Adrenal gland (tissue), 5 donors: ENCODE data around the gene POLG2.

Experiments
- CTCF ChIP-seq, 6 experiments: fragments of 450-650 bp in 4 of 6; fragments of 200-600 bp in 2 of 6; sonication (generic) in 1 of 6; IDR thresholded peaks; 1 replicate in 5 of 6; 2 replicates in 1 of 6; pipeline versions ENCODE4 v1.5.1 to v1.8.0; 2016 to 2021; ENCODE audit warnings: antibody characterized with exemption in 6 of 6, mild to moderate bottlenecking in 2 of 6, moderate library complexity in 1 of 6
- POLR2A ChIP-seq, 2 donors: fragments of 450-650 bp; IDR thresholded peaks; one replicate each; pipeline ENCODE4 v1.6.1; 2017; ENCODE audit warnings: antibody characterized with exemption in 2 of 2, mild to moderate bottlenecking in 2 of 2, moderate library complexity in 1 of 2
- donor health status: DM: no; HTN: no; CAD: no.

- TF ChIP-seq CTCF (IDR thresholded peaks at IDR 0.05), result no peak
- TF ChIP-seq POLR2A (IDR thresholded peaks at IDR 0.05), result no peak
These were observed 32.4 kb upstream of the POLG2 start for GRCh38 chr17:64529221-64529620.
